Stimulated activated CD8-positive, alpha-beta memory T cell treated with anti-CD3 and anti-CD28 coated beads, Interleukin-4, amount 100 ng/mL, for 1 hour (primary cell): ENCODE measurements around the gene NUBP1.

Source experiments
- DNase-seq, 2 donors: peaks; one replicate each; pipeline ENCODE4 v3.0.0-alpha.2; 2020; ENCODE audit warnings: low read depth in 2 of 2, low spot score in 1 of 2

The NUBP1 gene

GRCh38 chr16:10805334-10805733 is 61.7 kb downstream of the NUBP1 start:
- DNase-seq: no peak

GRCh38 chr16:10806698-10807097 is 63.1 kb downstream of the NUBP1 start:
- DNase-seq: no peak

GRCh38 chr16:10808218-10808617 is 64.6 kb downstream of the NUBP1 start:
- no peak for DNase-seq

GRCh38 chr16:10808850-10809249 is 65.2 kb downstream of the NUBP1 start:
- DNase-seq: no peak

- no peak for DNase-seq
Measured at GRCh38 chr16:10809706-10810105, 66.1 kb downstream of the NUBP1 start.

GRCh38 chr16:10812312-10813098 is 68.9 kb downstream of the NUBP1 start:
- no peak for DNase-seq

GRCh38 chr16:10813099-10813455 is 69.4 kb downstream of the NUBP1 start:
- no peak for DNase-seq

- no peak for DNase-seq
Measured at GRCh38 chr16:10817514-10817913, 73.9 kb downstream of the NUBP1 start.

- no peak for DNase-seq
Measured at GRCh38 chr16:10817963-10818941, 74.6 kb downstream of the NUBP1 start, which contains the start of gene TVP23A. TVP23A (minus strand) TSS chr16:10818794; CDS start chr16:10818493, 301 bp downstream.
